Measurements from ENCODE around the gene MTMR6.

Gene MTMR6

DNA sequence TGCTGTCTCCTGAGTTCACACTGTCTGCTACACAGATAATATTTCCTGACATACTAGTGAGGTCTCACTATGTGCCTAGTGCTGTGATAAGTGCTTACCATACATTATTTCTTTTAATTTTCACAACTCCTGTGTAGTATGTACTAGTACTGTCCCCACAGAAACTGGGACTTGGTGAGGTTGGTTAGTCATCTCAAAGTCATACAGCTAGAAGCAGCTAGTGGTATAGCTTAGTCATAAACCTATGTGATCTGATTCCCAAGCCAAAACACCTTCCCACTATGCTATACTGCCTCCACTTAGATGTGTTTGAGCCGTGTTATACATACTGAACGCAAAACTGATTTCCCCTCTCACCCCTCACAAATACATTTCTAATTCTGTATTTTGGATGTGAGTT lies 10.5 kb downstream of the MTMR6 start:
- DNase-seq = peak; percentile 10

DNA sequence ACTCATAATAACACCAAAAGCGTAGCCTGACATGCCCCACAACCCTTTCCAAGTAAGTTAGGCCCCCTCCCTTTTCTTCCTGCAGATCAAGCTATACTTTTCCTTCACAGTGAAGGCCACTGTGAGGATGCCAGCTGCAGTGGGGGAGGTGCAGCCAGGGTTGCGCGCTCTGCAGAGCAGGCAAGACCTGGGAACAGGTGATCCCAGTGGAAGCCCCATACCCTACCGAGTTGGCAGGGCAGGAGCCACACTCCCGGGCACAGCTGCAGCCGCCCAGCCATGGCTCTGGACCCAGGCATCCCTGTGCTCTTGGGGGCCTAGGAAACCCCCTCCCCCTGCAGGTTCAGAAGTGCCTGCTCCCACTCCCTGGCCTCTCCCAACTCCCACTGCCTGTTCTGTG lies 18.7 kb downstream of the MTMR6 start:
- no peak for DNase-seq

DNA sequence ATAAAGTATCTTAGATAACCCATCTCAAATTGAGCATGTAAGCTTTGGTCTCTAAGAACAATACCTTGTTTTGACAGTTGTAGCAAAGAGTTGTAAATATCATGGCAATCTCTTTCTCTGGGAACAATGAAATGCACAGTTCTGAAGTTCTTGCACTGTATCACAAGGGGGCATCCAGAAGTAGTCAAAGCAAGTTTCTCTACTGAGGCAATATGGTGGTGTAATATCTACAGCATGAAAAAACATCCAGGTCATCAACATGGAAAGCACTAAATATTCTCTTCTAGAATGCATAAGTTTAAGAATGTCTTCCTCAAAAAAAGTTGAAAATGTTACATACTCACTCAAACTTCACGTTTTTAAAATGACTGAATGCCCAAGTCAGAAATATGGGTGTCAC lies 19.6 kb downstream of the MTMR6 start:
- DNase-seq = no peak

DNA sequence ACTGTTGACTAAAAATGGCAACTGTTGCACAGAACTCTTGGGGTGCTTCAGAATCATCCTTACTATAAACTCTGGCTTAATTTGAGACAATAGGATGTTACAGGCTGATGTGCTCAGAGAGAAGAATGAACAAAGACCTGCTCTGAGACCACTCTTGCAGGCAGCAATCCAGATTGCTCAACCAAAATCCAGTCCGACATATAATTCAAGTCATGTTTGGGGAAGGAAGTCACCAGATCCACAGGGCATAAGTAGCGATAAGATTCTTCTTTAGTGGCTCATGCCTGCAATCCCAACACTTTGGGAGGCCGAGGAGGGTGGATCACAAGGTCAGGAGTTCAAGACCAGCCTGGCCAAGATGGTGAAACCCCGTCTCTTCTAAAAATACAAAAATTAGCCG lies 20.6 kb downstream of the MTMR6 start:
- DNase-seq = no peak

DNA sequence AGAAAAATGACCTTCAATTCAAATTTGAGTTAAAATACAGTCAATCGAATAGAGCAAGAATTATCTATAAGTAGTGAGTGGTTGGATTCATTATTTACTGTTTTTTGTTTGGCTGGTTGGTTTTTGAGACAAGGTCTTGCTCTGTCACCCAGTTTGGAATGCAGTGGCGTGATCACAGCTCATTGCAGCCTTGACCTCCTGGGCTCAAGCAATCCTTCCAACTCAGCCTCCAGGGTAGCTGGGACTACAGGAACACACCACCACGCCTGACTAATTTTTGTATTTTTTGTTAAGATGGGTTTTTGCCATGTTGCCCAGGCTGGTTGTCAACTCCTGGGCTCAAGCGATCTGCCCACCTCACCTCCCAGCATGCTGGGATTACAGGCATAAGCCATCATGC lies 25.0 kb downstream of the MTMR6 start:
- no peak for DNase-seq

DNA sequence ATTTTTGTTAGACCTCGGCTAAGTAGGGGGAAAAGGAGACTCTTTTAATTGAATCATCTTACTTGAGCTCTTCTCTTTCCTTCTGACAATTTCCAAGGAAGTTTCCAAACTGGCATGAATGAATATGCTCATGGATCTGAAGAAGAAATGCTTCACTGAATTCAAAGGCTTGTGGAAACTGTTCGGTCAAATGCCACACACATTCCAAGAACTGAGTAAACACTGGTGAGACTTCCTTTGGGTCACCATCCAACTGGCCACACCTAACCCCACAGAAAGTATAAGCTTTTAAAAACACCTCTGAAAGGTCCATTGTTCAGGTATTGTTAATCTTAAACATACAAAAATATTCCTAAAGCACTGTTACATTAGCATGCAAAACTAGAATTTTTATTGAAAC lies 33.6 kb downstream of the MTMR6 start:
- no peak for DNase-seq

DNA sequence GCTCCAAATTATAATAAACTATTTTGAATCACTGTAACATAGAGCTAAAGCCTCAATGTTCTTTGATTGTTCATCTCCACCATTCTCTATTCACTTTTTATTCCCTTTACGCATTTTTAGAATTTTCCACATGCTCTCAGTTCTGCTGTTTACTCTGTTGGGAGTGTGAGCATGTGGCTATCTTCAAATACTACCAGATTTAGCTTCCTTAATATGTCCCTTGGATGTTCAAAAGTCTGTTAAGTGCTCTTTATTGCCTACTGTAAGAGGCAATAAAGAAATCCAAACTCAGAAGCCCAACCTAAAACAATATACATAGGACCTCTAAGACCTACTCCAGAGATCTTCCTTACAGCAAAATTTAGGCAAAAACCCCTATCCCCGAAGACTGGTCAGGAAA lies 34.5 kb downstream of the MTMR6 start:
- no peak for DNase-seq

DNA sequence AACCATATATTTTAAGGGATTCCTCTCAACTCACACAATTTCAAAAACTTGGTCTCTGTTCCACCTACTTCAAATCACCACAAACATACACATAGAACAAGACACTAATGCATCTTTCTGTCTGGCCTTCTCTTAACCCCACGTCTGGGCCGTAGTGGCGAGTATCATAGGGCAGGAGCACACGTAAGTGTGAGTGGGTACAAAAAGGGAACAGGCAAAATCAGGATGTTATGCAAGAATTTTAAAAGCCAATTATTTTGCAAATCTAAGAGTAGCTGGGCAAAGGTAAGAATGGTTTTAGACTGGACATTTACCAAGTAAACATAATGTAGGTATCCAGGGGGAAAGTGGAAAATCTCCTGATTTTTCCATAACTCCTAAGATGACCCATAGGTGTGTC lies 35.1 kb downstream of the MTMR6 start:
- no peak for DNase-seq

DNA sequence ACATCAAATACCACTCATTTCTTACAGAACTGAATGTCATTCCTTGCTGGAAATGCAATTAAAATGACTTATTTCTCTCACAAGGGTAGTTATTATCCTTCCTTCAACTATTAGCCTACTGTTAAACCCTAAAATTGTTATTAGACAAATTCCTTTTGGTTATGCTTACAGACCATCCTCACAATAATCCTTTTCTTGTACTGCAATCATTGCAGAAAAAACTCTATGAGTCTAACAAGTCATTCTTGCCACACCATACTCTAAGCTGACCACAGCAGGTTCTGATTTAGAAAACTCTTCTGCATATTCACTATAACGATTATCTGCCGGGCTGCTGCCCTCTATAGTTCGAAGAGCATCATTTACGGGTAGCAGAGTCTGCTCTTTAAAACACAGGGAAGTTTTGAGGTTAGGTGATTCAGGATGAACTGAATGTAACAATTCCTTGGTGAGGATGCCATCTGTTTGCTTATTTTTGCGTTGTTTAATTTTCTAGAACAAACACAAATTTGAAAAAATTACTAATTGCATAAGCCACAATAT lies 38.2 kb downstream of the MTMR6 start:
- no peak for DNase-seq

DNA sequence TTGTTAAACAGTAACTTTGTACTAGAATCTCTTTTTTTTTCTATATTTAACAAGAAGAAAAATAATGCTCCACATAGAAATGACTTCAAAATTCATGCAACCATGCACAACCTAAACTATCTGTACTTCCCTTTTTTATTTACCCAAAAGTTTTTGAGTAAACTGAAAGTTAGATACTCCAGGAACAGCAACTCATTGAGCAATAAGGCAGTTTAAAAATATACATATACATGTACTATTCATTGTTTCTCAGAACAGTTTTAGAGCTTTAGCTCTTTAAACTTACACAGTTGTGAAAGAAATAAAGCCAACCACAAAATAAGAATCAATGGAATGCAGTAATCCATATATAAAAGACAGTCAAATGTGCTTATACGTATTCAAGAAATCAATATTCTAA lies 39.2 kb downstream of the MTMR6 start:
- no peak for DNase-seq

DNA sequence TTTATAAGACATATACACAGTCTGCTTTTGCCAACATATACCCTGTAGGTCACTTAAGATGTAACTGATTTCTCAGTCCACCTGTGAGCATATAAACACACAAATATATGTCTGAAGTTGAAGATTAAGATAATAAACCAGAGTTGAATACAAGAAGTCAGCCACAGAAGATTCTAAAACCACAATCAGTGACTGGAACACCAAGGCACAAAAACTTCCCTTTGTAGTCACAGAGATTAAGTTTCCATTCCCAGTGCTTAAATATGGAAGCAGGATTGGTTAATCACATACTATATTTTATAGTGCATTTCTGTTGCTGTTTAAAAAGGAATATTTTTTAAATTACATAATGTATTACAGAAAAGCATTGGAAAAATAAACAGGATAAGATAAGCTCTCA lies 39.9 kb downstream of the MTMR6 start:
- DNase-seq = no peak

DNA sequence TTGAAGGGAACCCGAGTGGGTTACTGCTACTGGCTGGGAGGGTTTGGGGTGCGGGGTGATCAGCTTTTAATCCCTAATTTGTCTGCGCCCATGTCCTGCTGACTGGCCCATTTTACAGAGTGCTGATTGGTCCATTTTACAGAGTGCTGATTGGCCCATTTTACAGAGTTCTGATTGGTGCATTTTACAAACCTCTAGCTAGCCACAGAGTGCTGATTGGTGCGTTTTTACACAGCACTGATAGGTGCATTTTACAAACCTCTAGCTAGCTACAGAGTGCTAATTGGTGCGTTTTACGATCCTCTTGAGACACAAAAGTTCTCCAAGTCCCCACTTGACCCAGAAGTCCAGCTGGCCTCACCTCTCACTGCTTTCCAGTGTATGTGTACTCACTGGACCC lies 43.2 kb downstream of the MTMR6 start:
- DNase-seq = no peak

DNA sequence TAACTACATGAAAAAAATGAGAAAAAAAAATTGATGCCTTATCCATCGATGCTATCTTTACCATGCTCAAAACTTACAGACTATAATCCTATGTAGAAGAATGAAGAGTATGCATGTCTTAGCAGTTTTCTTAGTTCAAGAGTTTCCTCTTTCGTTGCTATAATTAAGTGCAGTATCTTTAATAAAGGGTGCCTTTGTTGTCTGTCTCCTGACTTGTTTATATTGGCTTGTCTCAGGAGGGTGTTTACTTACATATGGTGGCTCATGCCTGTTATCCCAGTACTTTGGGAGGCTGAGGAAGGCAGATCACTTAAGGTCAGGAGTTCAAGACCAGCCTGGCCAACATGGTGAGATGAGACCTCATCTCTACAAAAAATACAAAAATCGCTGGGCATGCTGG lies 44.3 kb downstream of the MTMR6 start:
- DNase-seq = no peak

DNA sequence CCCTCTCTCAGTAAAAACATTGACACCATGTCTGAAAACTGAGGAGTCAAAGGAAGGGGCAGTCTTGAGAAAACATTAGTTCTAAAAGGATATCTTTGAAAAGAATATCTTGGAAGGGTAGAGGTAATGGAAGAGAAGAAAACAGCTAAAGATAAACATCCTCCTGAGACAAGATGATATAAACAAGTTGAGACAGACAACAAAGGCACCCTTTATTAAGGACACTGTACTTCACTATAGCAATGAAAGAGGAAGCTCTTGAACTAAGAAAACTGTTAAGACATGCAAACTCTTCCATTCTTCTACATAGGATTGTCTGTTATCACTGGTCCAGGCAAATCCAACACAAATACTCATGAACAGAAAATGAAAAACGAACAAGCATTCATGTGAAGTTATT lies 46.3 kb downstream of the MTMR6 start:
- no peak for DNase-seq

DNA sequence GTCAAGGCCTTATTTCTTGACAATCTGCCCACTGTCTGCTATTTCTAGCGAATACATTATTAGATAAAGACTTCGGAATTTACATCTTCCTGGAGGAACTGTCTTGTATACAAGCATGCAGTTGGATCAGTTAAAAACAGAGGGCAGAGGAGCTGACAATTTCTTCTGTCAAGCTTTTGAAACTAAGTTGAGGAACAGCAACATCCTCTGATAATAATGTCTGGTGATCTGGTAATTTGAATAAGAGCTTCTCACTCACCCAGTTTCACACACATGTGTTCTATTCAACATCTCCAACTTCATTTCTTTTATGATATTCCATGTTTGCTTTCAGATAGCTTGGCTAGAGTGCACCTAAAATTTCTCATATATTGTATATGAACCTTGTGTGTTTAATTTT lies 50.2 kb downstream of the MTMR6 start:
- DNase-seq = no peak

DNA sequence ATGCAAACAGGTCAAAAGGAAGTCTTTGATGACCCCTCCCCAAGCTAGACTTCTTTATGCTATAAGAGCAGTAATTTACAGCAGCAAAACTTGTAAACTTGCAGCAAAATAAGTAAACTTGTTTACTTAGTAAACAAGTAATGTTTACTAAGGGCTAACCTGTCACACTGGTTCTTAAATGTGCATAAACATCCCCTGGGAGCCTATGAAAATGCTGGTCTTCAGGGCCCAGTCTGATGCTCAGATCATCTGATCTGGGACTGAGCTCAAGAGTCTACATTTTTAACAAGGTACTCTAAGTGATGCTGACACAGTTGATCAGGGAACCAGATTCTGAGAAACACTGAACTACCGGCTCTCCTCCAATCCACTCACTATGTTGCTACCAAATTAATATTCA lies 53.4 kb downstream of the MTMR6 start:
- no peak for DNase-seq

DNA sequence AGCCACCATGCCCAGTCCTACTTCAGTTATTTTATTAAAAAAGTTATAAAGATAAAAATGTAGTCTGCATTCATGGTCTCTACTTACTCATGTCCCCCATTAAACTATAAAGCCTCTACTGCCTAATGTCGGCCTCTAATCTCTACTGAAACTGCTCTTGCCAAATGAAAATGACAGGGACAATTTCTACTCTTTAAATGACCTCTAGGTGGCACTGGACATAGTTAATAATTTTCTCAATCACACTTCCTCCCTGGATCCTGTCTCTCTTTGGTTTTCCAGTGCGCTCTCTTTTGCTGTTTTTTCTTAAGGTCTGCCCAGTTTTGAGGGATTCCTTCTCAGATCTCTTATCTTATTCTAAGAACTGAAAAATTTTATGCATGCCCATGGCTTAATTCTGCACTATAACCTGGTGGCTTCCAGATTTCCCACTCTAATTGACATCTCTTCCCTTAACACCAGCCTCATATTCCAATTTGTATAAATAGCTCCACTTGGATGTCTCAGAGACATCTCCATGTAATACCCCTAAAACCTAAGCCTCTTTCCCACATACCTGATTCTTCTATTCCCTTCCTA lies 54.3 kb downstream of the MTMR6 start:
- no peak for DNase-seq

DNA sequence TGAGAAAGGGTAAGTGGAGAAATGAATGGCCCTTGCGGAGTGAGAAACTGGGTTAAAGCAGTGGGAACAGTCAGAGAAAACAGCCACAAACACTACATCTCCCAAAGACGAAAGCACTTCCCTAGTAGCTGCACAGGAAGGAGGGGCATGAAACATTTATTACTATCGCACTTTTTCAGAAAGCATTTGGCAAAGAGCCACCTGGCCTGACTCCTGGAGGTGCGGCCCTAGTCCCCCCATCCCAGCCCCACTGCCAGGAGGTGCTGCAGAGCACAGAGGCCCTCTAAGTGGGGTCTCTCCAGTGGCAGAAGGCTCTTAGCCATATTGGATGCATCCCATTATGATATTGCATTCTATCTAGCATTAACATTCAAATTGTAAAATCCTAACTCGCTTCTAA lies 55.8 kb downstream of the MTMR6 start:
- no peak for DNase-seq

DNA sequence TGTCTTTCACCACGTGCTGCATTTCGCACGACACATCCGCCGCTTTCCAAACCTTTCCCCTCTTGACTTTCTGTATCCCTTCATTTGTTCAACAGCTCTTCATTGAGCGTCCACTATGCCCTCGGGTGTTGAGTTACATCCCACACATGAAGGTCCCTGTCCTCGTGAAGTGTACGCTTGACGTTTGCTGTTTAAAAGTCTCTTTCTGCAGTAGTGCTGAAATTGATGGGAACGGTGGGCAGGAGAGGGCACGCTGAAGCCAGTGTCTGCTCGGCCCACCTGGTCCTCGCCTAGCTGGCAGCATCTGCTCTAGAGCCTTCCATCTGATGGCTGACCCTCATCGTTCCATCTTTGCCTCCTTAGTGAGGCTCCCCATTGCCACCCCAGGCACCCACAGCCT lies 59.6 kb downstream of the MTMR6 start:
- DNase-seq = no peak

DNA sequence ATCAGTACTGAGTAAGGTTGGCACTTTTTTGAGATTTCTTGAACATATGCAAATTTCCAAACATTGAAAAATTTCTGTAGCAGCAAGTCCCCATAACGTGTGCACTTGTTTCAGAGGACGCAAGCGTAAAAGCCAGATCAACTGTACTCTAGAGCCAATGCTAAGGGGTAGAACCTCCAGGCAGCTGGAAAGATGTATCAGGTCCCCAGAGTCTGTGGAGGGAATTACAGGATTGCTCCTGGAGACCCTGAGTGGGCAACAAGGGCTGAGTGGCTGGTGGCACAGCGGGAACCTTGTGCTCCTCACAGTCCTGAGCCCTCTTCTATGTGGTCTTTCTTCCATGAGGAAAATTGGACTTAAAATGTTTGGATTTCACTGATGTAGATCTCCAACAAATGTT lies 61.3 kb downstream of the MTMR6 start:
- DNase-seq = no peak

DNA sequence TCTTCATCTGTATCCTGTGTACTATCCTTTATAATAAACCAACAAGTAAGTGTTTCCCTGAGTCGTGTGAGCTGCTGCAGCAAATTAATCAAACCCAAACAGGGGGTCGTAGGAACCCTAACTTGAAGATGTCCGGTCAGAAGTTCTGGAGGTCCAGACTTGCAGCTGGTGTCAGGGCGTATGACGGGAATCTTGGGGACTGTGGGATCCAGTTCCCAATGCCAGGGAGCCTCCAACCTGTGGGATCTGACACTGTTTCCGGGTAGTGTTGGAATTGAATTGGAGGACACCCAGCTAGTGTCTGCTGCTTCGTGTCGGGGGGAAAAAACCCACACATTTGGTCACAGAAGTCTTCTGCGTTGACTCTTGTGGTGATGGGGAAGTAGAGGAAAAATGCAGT lies 63.1 kb downstream of the MTMR6 start:
- DNase-seq = no peak

DNA sequence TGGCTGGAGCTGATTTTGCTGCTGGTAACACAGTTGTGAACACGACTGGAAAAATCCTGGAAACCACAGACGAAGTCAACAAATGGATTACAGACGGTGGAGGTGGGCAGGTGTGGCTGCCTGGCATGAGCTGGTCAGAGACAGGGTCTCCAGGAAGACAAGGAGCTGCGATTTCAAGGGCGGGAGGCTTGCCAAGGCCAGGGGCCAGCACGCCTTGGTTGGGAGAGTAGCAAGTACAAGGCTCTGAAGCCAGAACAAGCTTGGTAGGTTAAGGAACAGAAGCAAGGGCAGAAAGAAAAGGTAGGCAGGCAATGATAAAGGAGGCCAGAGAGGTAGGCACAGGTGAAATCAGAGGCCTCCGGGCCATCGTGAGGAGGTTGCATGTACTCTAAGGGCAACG lies 64.5 kb downstream of the MTMR6 start:
- DNase-seq = no peak

DNA sequence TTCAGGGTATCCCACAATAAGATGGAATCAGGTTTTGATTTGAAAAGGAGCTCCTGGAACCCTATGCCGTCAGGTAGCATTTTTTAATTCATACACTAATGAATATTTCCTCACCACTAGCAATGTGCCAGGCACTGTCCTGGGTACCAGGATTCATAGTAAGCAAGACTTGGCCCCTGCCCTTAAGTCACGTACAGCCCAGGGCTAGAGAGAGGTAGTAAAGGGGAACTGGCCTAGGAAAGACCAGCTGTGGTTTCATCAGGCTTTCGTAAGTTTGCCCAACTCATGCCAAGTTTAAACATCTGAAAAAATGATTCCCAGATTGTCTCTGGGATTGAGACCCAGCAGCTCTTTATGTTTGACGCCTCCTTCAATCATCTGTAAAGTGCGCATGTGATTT lies 69.3 kb downstream of the MTMR6 start:
- DNase-seq = no peak

DNA sequence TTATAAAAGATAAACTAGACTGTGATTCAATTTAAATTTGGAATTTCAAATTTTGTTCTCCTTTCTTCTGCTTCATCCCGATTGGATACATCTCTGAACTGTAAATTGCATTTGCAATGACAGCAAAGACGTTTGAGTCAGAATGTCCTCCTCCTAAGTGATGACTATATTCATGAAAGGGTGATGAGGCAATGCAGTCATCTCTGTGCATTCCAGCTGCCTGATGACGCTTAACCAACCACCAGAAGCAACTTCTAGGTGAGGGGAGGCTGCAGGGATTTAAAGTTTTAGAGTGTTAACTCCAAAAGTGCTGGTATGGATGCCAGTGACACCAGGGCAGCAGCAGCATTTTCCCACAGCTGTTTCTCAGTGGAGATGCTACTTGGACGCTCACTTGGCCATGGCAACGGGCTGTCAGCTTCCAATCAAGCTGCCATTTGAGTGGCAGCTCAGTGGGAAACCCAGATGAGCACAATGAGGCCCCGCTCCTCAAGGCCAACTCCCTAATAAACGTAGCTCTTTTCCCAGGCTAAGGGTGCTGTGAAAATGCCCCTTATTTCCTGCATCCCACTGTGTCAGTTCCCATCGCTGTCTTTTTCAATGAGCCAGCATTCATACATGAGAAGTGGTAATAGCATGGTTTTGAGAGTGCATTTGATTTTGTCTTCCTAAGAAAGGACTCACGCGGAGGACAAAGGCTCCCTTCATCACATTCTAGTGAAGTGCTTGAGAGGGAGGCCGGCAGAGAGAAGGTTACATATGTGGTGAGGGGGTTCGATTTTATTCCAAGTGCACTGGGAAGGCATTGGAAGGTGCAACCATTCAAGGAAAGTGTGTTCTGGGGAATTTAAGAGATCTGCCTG lies 70.0 kb downstream of the MTMR6 start:
- DNase-seq = no peak

DNA sequence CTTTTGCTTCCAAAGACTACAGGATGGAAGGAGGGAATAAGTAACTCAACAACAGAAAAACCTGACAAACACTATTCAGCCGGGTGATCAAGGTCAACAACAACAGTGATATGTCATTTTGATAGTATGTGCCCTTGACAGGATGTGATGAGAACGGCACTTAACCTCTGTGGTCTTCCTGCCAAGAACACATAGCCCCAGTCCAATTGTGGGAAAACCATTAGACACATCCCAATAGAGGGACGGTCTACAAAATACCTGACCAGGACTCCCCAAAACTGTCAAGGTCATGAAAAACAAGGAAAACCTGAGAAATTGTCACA lies 72.1 kb downstream of the MTMR6 start:
- DNase-seq = no peak
